Measurements from ENCODE around the gene UNC80. TPM values are rescaled to one million over a fixed set of nuclear protein-coding genes. Genes with fewer than 3 reads are reported as not detected.

UNC80 gene
- total and polyA plus RNA-seq, 2 of the 13 experiments (the other 11 are each of a cell fraction or from before 2014, with no cell fraction given): not detected

DNA sequence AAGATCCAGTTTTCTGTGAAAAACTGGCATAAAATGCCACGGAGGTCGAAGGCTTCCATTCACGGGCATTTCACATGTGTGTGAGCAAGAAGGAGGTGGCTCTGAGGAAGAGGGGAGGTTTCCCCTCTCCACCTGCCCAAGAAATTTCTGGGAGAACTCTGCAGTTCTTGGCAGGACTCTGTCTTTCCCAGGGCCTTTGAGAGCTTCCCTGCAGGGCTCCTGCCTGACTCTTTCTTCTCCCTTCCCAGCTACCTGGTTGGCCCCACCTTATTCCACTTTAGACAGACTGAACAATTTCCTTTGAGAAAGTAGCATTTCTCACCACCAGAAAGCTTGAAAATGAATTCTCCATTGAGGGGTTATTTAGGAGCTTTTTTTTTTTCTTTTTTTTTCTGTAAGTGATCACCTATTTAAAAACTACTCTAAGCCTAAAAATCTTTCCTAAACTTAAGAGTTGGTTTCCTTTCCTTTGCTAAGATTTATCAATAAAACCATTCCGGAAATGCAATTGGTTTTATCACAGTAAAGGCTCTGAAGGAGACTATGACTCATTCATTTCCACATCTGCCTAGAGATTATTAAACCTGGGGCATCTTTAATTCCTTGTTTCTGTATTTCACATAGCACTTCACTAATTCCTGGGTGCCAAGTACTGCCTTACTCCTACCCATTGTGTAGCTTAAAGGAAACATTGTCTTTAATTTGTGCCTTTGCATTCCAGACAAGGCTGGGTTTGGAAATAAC lies 59.3 kb downstream of the UNC80 start:
- Histone ChIP-seq H3K9me3 (ENCODE audit: low read length) (no peaks in the 10 kb centered on the region), H3K27ac (ENCODE audit: extremely low read length, insufficient read depth, low read length) (no peak overlapping the region), H3K4me3 (replicated peaks in 1 of 3; ENCODE audit: insufficient read depth in 1 of 3, low read depth in 2 of 3, low read length in 3 of 3) (no peak overlapping the region), H4K20me1 (ENCODE audit: insufficient read depth, low read length) (no peaks in the 10 kb centered on the region), H3K36me3 (replicated peaks in 1 of 2; ENCODE audit: control insufficient read depth in 1 of 2, insufficient read depth in 2 of 2, low read length in 2 of 2) (no peaks in the 10 kb centered on the region), H3K27me3 (ENCODE audit: control insufficient read depth in 1 of 2, insufficient read depth in 2 of 2, low read length in 2 of 2) (no peaks in the 10 kb centered on the region), H3K4me2 (ENCODE audit: low read depth, low read length) (no peak overlapping the region), H3K79me2 (ENCODE audit: insufficient read depth, low read length) (no peaks in the 10 kb centered on the region), H3K9ac (ENCODE audit: insufficient read depth, low read depth, low read length) (no peak overlapping the region), H2AFZ (ENCODE audit: low read length) (no peak overlapping the region), H3K4me1 (ENCODE audit: insufficient read depth, low read length) (no peaks in the 10 kb centered on the region)
- no TSS peak for BruUV-seq (replicated peaks)
- TF ChIP-seq, protein P1, sequence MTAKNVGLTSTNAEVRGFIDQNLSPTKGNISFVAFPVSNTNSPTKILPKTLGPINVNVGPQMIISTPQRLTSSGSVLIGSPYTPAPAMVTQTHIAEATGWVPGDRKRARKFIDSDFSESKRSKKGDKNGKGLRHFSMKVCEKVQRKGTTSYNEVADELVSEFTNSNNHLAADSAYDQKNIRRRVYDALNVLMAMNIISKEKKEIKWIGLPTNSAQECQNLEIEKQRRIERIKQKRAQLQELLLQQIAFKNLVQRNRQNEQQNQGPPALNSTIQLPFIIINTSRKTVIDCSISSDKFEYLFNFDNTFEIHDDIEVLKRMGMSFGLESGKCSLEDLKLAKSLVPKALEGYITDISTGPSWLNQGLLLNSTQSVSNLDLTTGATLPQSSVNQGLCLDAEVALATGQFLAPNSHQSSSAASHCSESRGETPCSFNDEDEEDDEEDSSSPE (CRISPR knock-in tag; IDR thresholded peaks at IDR 0.05): no peak
- TF ChIP-seq ZNF567 (CRISPR knock-in tag; IDR thresholded peaks at IDR 0.05; ENCODE audit: borderline replicate concordance) (no peak), NFE2 (CRISPR knock-in tag; IDR thresholded peaks at IDR 0.05) (no peak)
- ChIA-PET CTCF (ENCODE audit: low intra/inter-chr PET ratio, low total read pairs) (no interaction called here), POLR2A (no interaction called here)
- FAIRE-seq (no peak), DNase-seq (ENCODE audit: low spot score) (no peak), ATAC-seq (no peak)
- intact Hi-C loops (cut with micrococcal nuclease; ENCODE audit: unreplicated experiment): no loop called here
- 10% methylated on average over 4 of the region's 4 CpGs for WGBS (ENCODE audit: low lambda C conversion rate)
- in situ Hi-C loops (cut with HindIII; ENCODE audit: extremely low pct_ligation_motif_present, low pct_unique_long_range_greater_than_20kb): no loop called here

DNA sequence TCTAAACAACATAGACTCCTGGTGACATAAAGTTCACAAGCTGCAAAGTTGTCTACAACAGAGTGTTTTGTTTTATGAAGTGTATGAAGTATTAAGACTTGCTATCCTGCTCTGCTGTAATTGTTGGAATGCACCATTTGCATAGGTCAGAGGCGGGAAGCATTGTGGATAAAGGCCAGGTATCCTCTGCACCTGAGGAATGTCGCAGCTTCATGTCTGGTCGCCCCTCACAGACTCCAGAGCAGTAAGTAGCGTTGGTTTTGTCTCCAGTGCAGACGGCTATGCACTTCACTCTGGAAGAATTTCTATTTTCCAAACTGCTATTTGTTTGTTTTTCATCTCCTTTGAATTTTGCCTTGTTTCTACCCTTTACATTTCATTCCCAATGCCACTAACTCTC lies 63.1 kb downstream of the UNC80 start:
- WGBS (ENCODE audit: low lambda C conversion rate): 4% methylated on average over 5 of the region's 5 CpGs
- no peaks in the 10 kb centered on the region for H3K9me3 ChIP-seq (ENCODE audit: low read length)
- CTCF ChIA-PET (ENCODE audit: low intra/inter-chr PET ratio, low total read pairs): no interaction called here
- ATAC-seq (no peak), FAIRE-seq (no peak), DNase-seq (ENCODE audit: low spot score) (no peak)
- no peaks in the 10 kb centered on the region for H3K27me3 ChIP-seq (ENCODE audit: control insufficient read depth in 1 of 2, insufficient read depth in 2 of 2, low read length in 2 of 2)
- no peak overlapping the region for H3K4me3 ChIP-seq (replicated peaks in 1 of 3; ENCODE audit: insufficient read depth in 1 of 3, low read depth in 2 of 3, low read length in 3 of 3)
- H4K20me1 ChIP-seq (ENCODE audit: insufficient read depth, low read length): no peaks in the 10 kb centered on the region
- no peak overlapping the region for H3K9ac ChIP-seq (ENCODE audit: insufficient read depth, low read depth, low read length)
- H3K79me2 ChIP-seq (ENCODE audit: insufficient read depth, low read length): no peaks in the 10 kb centered on the region
- BruUV-seq (replicated peaks): no TSS peak
- H3K4me1 ChIP-seq (ENCODE audit: insufficient read depth, low read length): no peaks in the 10 kb centered on the region
- intact Hi-C loops (cut with micrococcal nuclease; ENCODE audit: unreplicated experiment): no loop called here
- in situ Hi-C loops (cut with HindIII; ENCODE audit: extremely low pct_ligation_motif_present, low pct_unique_long_range_greater_than_20kb): no loop called here
- H3K4me2 ChIP-seq (ENCODE audit: low read depth, low read length): no peak overlapping the region
- POLR2A ChIA-PET: no interaction called here
- TF ChIP-seq ZNF207 (IDR thresholded peaks at IDR 0.05; ENCODE audit: borderline replicate concordance) (no peak), SMARCE1 (IDR thresholded peaks at IDR 0.05; ENCODE audit: borderline replicate concordance) (no peak), ZEB1 (IDR thresholded peaks at IDR 0.05; ENCODE audit: insufficient replicate concordance, low read depth) (no peak), ZNF446 (CRISPR knock-in tag; IDR thresholded peaks at IDR 0.05) (no peak)
- TF ChIP-seq, protein P2, sequence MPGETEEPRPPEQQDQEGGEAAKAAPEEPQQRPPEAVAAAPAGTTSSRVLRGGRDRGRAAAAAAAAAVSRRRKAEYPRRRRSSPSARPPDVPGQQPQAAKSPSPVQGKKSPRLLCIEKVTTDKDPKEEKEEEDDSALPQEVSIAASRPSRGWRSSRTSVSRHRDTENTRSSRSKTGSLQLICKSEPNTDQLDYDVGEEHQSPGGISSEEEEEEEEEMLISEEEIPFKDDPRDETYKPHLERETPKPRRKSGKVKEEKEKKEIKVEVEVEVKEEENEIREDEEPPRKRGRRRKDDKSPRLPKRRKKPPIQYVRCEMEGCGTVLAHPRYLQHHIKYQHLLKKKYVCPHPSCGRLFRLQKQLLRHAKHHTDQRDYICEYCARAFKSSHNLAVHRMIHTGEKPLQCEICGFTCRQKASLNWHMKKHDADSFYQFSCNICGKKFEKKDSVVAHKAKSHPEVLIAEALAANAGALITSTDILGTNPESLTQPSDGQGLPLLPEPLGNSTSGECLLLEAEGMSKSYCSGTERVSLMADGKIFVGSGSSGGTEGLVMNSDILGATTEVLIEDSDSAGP (CRISPR knock-in tag; IDR thresholded peaks at IDR 0.05; ENCODE audit: borderline replicate concordance): no peak
- H3K27ac ChIP-seq (ENCODE audit: extremely low read length, insufficient read depth, low read length): no peak overlapping the region
- no peaks in the 10 kb centered on the region for H3K36me3 ChIP-seq (replicated peaks in 1 of 2; ENCODE audit: control insufficient read depth in 1 of 2, insufficient read depth in 2 of 2, low read length in 2 of 2)
- H2AFZ ChIP-seq (ENCODE audit: low read length): no peak overlapping the region
